Muscle layer of colon (tissue), 2 donors: Measurements from ENCODE around the gene THAP7.
A peak's percentile ranks its signal among the peaks of the same experiment; 100 is the strongest.
"Not testable (repeated sequence)": the region's sequence is repeated elsewhere in the genome, so short reads cannot be mapped to it uniquely, and the experiment has no call there.

Source experiments
- H3K27ac ChIP-seq: one replicate; pipeline ENCODE4 v1.7.0; 2013; ENCODE audit warnings: low read depth, mild to moderate bottlenecking, low read length, moderate library complexity
- H3K27me3 ChIP-seq, 2 donors: one replicate each; pipeline ENCODE4 v1.7.0; 2013; ENCODE audit warnings: low read length in 2 of 2, mild to moderate bottlenecking in 2 of 2; ENCODE audit not compliant: insufficient read depth in 2 of 2, control insufficient read depth in 1 of 2
- H3K36me3 ChIP-seq: one replicate; pipeline ENCODE4 v1.7.0; 2013; ENCODE audit warnings: mild to moderate bottlenecking, low read length; ENCODE audit not compliant: insufficient read depth
- H3K4me1 ChIP-seq: one replicate; pipeline ENCODE4 v1.7.0; 2013; ENCODE audit warnings: mild to moderate bottlenecking, low read length; ENCODE audit not compliant: insufficient read depth
- H3K4me3 ChIP-seq, 2 donors: one replicate each; pipeline ENCODE4 v1.7.0; 2013; ENCODE audit warnings: low read length in 2 of 2, low read depth in 1 of 2, mild to moderate bottlenecking in 1 of 2, moderate library complexity in 1 of 2
- H3K9ac ChIP-seq: one replicate; pipeline ENCODE4 v1.7.0; 2013; ENCODE audit warnings: low read length
- H3K9me3 ChIP-seq: one replicate; pipeline ENCODE4 v1.7.0; 2013; ENCODE audit warnings: mild to moderate bottlenecking, low read length
- donor health status: abdominal sarcoma.
- donor health status: Adenocarcinoma of cecum.

Gene THAP7

GRCh38 chr22:21041937-21042336 is 40.0 kb upstream of the THAP7 start:
- Histone ChIP-seq H3K9ac (no peak overlapping the region), H3K36me3 (no peaks in the 10 kb centered on the region), H3K27me3 (no peaks in the 10 kb centered on the region), H3K27ac (no peak overlapping the region), H3K9me3 (no peaks in the 10 kb centered on the region), H3K4me1 (peaks cover 8% of the 10 kb centered on the region), H3K4me3 (no peak overlapping the region)

DNA sequence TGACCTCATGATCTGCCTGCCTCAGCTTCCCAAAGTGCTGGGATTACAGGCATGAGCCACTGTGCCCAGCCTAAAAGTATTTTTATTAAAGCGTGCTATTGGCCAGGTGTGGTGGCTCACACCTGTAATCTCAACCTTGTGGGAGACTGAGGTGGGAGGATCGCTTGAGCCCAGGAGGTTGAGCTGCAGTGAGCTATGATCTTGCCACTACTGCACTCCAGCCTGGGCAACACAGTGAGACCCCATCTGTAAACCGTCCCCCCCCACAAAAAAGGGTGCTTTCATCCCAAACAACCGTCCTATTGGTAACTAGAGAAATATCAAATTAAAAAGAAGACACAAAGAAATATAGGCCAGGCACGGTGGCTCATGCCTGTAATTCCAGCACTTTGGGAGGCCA is 37.2 kb upstream of the THAP7 start:
- not testable (repeated sequence) for H3K4me1 ChIP-seq, H3K36me3 ChIP-seq, H3K27ac ChIP-seq, H3K4me3 ChIP-seq, H3K9me3 ChIP-seq, H3K9ac ChIP-seq, H3K27me3 ChIP-seq

GRCh38 chr22:21038405-21038804 is 36.5 kb upstream of the THAP7 start:
- no peak overlapping the region for H3K9ac ChIP-seq
- H3K4me1 ChIP-seq, result no peaks in the 10 kb centered on the region
- no peaks in the 10 kb centered on the region for H3K27me3 ChIP-seq
- no peak overlapping the region for H3K4me3 ChIP-seq
- H3K27ac ChIP-seq, result no peak overlapping the region
- no peaks in the 10 kb centered on the region for H3K9me3 ChIP-seq
- H3K36me3 ChIP-seq, result no peaks in the 10 kb centered on the region

DNA sequence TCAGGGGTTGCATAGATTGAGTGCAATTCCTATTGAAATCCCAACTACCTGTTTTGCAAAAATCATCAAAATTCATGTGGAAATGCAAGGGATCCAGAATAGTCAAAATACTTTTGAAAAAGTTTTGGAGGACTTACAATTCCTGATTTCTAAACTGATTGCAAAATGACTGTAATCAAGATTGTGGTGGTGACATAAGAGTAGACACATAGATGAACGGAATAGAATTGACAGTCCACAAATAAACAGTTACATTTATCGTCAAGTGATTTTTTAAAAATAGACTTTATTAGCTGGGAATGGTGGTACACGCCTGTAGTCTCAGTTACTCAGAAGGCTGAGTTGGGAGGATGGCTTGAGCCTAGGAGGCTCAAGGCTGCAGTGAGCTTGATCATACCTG is 33.1 kb upstream of the THAP7 start:
- H3K27ac ChIP-seq, result no peak overlapping the region
- H3K27me3 ChIP-seq, result peaks cover 5 to 28% of the 10 kb centered on the region in 2 donors
- no peaks in the 10 kb centered on the region for H3K36me3 ChIP-seq
- H3K9me3 ChIP-seq, result no peaks in the 10 kb centered on the region
- H3K4me3 ChIP-seq, result no peak overlapping the region
- H3K9ac ChIP-seq, result no peak overlapping the region
- H3K4me1 ChIP-seq, result no peaks in the 10 kb centered on the region

DNA sequence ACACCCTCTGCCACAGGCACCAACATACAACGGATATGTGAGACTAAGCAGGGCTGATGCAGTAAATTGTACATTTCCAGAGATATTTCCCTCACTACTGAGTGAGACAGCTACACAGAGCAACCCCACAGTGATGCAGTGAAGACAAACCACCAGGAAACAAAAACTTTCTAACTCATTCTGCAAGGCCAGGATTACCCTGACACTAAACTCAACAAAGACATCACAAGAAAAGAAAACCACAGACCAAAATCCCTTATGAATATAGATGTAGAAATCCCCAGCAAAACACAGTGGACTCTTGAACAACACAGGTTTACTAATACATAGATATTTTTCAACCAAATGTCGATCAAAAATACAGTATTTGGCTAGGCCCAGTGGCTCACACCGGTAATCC is 32.0 kb upstream of the THAP7 start:
- Histone ChIP-seq H3K36me3 (no peaks in the 10 kb centered on the region), H3K27me3 (peaks cover 5 to 31% of the 10 kb centered on the region in 2 donors), H3K9ac (no peak overlapping the region), H3K9me3 (no peaks in the 10 kb centered on the region), H3K4me3 (no peak overlapping the region), H3K4me1 (no peaks in the 10 kb centered on the region), H3K27ac (no peak overlapping the region)

DNA sequence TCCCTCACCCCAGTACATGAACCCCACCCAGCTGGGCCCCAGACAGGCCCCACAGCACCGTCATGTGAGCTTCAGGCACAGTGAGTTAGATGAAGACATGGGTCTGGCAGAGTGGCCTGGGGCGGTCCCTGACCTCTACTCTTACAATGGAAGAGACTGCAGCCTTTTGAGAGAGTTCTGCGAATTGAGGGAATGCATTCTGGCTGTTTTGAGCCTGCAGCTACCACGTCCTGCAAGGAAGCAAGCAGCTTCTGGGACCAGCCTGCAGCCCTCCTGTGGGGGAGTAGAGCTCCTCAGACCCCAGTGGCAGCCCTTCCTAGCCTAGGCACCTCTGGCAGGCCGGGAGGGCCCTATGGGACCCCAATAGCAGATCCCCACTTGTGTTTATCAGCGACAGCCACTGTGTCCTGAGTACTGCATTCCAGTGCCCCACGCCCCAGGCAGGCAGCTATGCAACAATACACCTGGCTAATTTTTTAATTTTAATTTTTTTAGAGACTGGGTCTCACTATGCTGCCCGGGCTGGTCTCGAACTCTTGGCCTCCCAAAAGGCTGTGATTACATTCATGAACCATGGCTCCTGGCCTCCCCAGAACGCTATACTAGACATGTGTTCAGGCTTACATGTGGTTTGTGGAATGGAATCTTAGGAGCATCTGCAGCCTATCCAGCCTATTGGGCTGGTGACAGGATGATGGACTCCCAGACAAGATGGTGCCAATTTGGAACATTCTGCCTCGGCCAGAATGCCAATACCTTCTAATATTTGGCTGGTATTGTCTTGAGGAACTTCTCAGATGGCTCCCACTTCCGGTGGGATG is 31.2 kb upstream of the THAP7 start:
- no peak overlapping the region for H3K9ac ChIP-seq
- H3K4me1 ChIP-seq, result no peaks in the 10 kb centered on the region
- H3K27ac ChIP-seq, result no peak overlapping the region
- no peak overlapping the region for H3K4me3 ChIP-seq
- H3K27me3 ChIP-seq, result peaks cover 5 to 38% of the 10 kb centered on the region in 2 donors
- H3K9me3 ChIP-seq, result no peaks in the 10 kb centered on the region
- H3K36me3 ChIP-seq, result no peaks in the 10 kb centered on the region

DNA sequence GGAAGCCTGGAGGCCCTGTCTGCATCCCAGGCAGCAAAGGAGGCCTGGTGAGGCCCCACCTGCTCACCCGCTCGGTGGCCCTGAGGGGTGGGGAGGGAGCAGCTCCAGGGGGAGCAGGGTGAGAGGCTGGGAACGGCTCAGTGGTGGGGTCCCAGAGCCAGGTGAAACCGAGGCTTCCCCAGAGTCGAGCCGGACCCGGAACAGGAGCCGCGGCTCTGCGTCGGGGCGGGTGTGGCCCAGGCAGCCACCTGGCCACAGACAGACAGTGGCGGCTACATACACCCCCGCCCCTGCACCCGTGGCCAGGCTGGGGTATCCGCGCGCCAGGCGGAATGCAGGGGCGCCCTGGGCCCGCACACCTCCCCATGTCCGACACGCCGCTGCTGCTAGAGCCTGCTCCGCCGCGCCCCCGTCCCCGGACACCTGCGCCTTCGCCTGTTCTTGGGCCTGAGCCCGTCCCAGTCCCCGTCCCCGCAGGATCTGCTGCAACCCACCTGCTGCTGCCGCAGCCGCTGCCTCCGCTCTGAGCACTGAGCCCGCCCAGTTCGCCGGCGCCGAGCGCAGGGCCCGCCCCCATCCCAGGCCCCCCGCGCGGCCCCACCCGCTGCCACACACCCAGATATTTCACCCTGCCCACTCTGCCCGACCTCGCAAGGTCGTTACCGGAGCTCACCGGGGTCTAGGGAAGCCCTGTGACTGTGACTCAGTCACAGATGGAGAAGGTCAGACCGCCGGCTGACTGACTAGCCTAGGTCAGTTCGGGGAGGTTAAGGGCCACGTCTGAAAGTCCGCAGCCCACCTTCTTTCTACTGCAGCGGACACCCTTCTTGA is 30.3 kb upstream of the THAP7 start, which contains the start of gene SLC7A4:
SLC7A4 (minus strand) TSS at position 525 of the 831 bp plus-strand sequence. CDS start 749 bp downstream, outside the sequence.
- no peak within 1 kb of the TSS for H3K27ac ChIP-seq
- H3K9me3 ChIP-seq, result no peaks in the 10 kb centered on the region
- H3K9ac ChIP-seq, result no peak within 1 kb of the TSS
- H3K4me1 ChIP-seq, result no peaks in the 10 kb centered on the region
- peaks cover 5 to 38% of the 10 kb centered on the region in 2 donors for H3K27me3 ChIP-seq
- no peaks in the 10 kb centered on the region for H3K36me3 ChIP-seq
- peak within 1 kb of the TSS in 1 of 2 donors; percentile 4 for H3K4me3 ChIP-seq

- no peak overlapping the region for H3K9ac ChIP-seq
- H3K27ac ChIP-seq, result no peak overlapping the region
- no peak overlapping the region for H3K4me3 ChIP-seq
- H3K4me1 ChIP-seq, result no peaks in the 10 kb centered on the region
- H3K9me3 ChIP-seq, result no peaks in the 10 kb centered on the region
- no peaks in the 10 kb centered on the region for H3K36me3 ChIP-seq
- H3K27me3 ChIP-seq, result peaks cover 5 to 38% of the 10 kb centered on the region in 2 donors
Observed at GRCh38 chr22:21031545-21032036, 29.7 kb upstream of the THAP7 start.

GRCh38 chr22:21030621-21031544 is 29.0 kb upstream of the THAP7 start:
- Histone ChIP-seq H3K9ac (no peak overlapping the region), H3K27ac (no peak overlapping the region), H3K36me3 (no peaks in the 10 kb centered on the region), H3K4me3 (no peak overlapping the region), H3K27me3 (peaks cover 5 to 38% of the 10 kb centered on the region in 2 donors), H3K9me3 (no peaks in the 10 kb centered on the region), H3K4me1 (no peaks in the 10 kb centered on the region)

DNA sequence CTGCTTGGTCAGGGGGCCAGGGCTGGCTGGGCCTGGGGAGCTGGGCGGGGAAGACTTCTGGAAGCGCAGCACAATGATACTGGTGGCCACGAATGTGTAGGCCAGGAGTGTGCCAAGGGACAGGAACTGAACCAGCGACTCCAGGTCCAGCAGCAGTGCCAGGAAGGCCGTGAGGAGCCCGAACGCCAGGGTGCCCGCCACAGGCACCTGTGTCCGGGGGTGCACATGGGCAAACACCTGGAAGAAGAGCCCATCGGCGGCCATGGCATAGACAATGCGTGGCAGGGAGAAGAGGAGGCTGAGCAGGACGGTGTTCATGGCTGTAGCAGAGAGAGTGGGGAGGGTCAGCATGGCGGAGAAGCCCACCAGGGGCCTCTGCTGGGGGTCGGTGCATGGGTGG is 28.1 kb upstream of the THAP7 start:
- no peaks in the 10 kb centered on the region for H3K36me3 ChIP-seq
- no peaks in the 10 kb centered on the region for H3K9me3 ChIP-seq
- H3K4me3 ChIP-seq, result no peak overlapping the region
- no peak overlapping the region for H3K9ac ChIP-seq
- H3K27ac ChIP-seq, result no peak overlapping the region
- H3K4me1 ChIP-seq, result no peaks in the 10 kb centered on the region
- H3K27me3 ChIP-seq, result peaks cover 5 to 38% of the 10 kb centered on the region in 2 donors
